Neural crest cell (in vitro differentiated cells): ENCODE data around the gene KCNH8. TPM values are rescaled to one million over a fixed set of nuclear protein-coding genes. Genes with fewer than 3 reads are reported as not detected.

Experiments
- DNase-seq: peaks from one replicate; pipeline ENCODE4 v3.0.0; 2021; ENCODE audit warnings: low read depth, mixed read lengths, low spot score
- H3K27ac Mint-ChIP-seq: one replicate; pipeline ENCODE4 v1.8.0; 2021; ENCODE audit warnings: mild to moderate bottlenecking, mixed read lengths; ENCODE audit not compliant: unreplicated experiment
- H3K27me3 Mint-ChIP-seq: 2 replicates; pipeline ENCODE4 v1.8.0; 2021; ENCODE audit warnings: low read depth, mild to moderate bottlenecking, mixed read lengths
- H3K36me3 Mint-ChIP-seq: 2 replicates; pipeline ENCODE4 v1.8.0; 2021; ENCODE audit warnings: low read depth, mild to moderate bottlenecking, mixed read lengths
- H3K4me1 Mint-ChIP-seq: 2 replicates; pipeline ENCODE4 v1.8.0; 2021; ENCODE audit warnings: mixed read lengths
- H3K4me3 Mint-ChIP-seq: one replicate; pipeline ENCODE4 v1.8.0; 2021; ENCODE audit warnings: mild to moderate bottlenecking, mixed read lengths
- H3K9me3 Mint-ChIP-seq: 2 replicates; pipeline ENCODE4 v1.8.0; 2021; ENCODE audit warnings: mixed read lengths
- CTCF ChIP-seq: fragments of 200-600 bp; sonication (generic); conservative IDR thresholded peaks from 2 replicates; pipeline ENCODE4 v1.5.0; 2021; ENCODE audit warnings: antibody characterized with exemption, mild to moderate bottlenecking
- total RNA-seq: library from RNA; stranded (reverse); gene quantifications from 2 replicates; pipeline ENCODE4 v1.2.1, GENCODE V29; 2021

KCNH8 gene
- total RNA-seq, 1 donor from 2014 or later, result 3.8 TPM

- Mint-ChIP-seq H3K4me3 (no peak overlapping the region), H3K4me1 (no peaks in the 10 kb centered on the region), H3K27ac (no peak overlapping the region), H3K9me3 (no peaks in the 10 kb centered on the region), H3K27me3 (peaks cover 24% of the 10 kb centered on the region), H3K36me3 (no peaks in the 10 kb centered on the region)
- no peak for TF ChIP-seq CTCF
- DNase-seq, result no peak
Observed at GRCh38 chr3:19139863-19140262, 8.4 kb upstream of the KCNH8 start.

- TF ChIP-seq CTCF, result peak; percentile 68
- H3K36me3 Mint-ChIP-seq, result no peaks in the 10 kb centered on the region
- peak overlapping the region; percentile 98 for H3K4me3 Mint-ChIP-seq
- H3K4me1 Mint-ChIP-seq, result peaks cover 25% of the 10 kb centered on the region
- H3K27me3 Mint-ChIP-seq, result peaks cover 32% of the 10 kb centered on the region
- H3K27ac Mint-ChIP-seq, result peak overlapping the region; percentile 96
- H3K9me3 Mint-ChIP-seq, result no peaks in the 10 kb centered on the region
- peak; percentile 79 for DNase-seq
Observed at GRCh38 chr3:19146685-19147650, 1.3 kb upstream of the KCNH8 start.

- H3K27me3 Mint-ChIP-seq, result peaks cover 21% of the 10 kb centered on the region
- H3K27ac Mint-ChIP-seq, result no peak overlapping the region
- H3K4me1 Mint-ChIP-seq, result peaks cover 25% of the 10 kb centered on the region
- no peaks in the 10 kb centered on the region for H3K9me3 Mint-ChIP-seq
- H3K36me3 Mint-ChIP-seq, result no peaks in the 10 kb centered on the region
- H3K4me3 Mint-ChIP-seq, result peak overlapping the region; percentile 85
- TF ChIP-seq CTCF, result no peak
- DNase-seq, result no peak
Observed at GRCh38 chr3:19148768-19149091, 420 bp downstream of the KCNH8 start.

GRCh38 chr3:19149368-19149767 is 1.1 kb downstream of the KCNH8 start:
- peaks cover 25% of the 10 kb centered on the region for H3K4me1 Mint-ChIP-seq
- no peaks in the 10 kb centered on the region for H3K9me3 Mint-ChIP-seq
- no peak for TF ChIP-seq CTCF
- no peaks in the 10 kb centered on the region for H3K36me3 Mint-ChIP-seq
- H3K27me3 Mint-ChIP-seq, result peaks cover 20% of the 10 kb centered on the region
- peak overlapping the region; percentile 85 for H3K4me3 Mint-ChIP-seq
- H3K27ac Mint-ChIP-seq, result no peak overlapping the region
- peak; percentile 47 for DNase-seq

GRCh38 chr3:19151171-19151570 is 2.9 kb downstream of the KCNH8 start:
- no peak overlapping the region for H3K27ac Mint-ChIP-seq
- H3K27me3 Mint-ChIP-seq, result peaks cover 20% of the 10 kb centered on the region
- no peak for DNase-seq
- no peaks in the 10 kb centered on the region for H3K9me3 Mint-ChIP-seq
- TF ChIP-seq CTCF, result no peak
- H3K36me3 Mint-ChIP-seq, result no peaks in the 10 kb centered on the region
- no peak overlapping the region for H3K4me3 Mint-ChIP-seq
- H3K4me1 Mint-ChIP-seq, result peaks cover 20% of the 10 kb centered on the region
